ENCODE measurements around the gene MIGA2. TPM values are rescaled to one million over a fixed set of nuclear protein-coding genes. Genes with fewer than 3 reads are reported as not detected.

Gene MIGA2
- total RNA-seq, 4 donors from 2014 or later, result 16.2 to 38.3 (median 24.6) TPM

GRCh38 chr9:129094387-129095169, 58.2 kb downstream of the MIGA2 start:
- H3K9me3 ChIP-seq, result no peaks in the 10 kb centered on the region
- H3K36me3 ChIP-seq, result peaks cover 0 to 61% of the 10 kb centered on the region in 2 donors
- no peak overlapping the region for H3K27ac ChIP-seq
- no peak overlapping the region for H3K4me3 ChIP-seq
- TF ChIP-seq EP300 (IDR thresholded peaks at IDR 0.05) (no peak), POLR2A (IDR thresholded peaks at IDR 0.05) (no peak), POLR2AphosphoS5 (IDR thresholded peaks at IDR 0.05) (no peak)
- no peaks in the 10 kb centered on the region for H3K4me1 ChIP-seq
- WGBS, 2 donors (ENCODE audit: low coverage in 1 of 2), result 89% methylated on average over 3 of the region's 13 CpGs; no CpG with 5 or more reads in 1 of the 2 donors
- no peak for ATAC-seq
- no peaks in the 10 kb centered on the region for H3K27me3 ChIP-seq

- Histone ChIP-seq H3K27me3 (no peaks in the 10 kb centered on the region), H3K27ac (no peak overlapping the region), H3K4me3 (no peak overlapping the region), H3K9me3 (no peaks in the 10 kb centered on the region), H3K4me1 (no peaks in the 10 kb centered on the region), H3K36me3 (peaks cover 0 to 61% of the 10 kb centered on the region in 2 donors)
- no CpG with 5 or more reads among the region's 21 CpGs for WGBS, 2 donors (ENCODE audit: low coverage in 1 of 2)
- ATAC-seq, result no peak
- TF ChIP-seq EP300 (IDR thresholded peaks at IDR 0.05) (no peak), POLR2AphosphoS5 (IDR thresholded peaks at IDR 0.05) (no peak), CTCF (IDR thresholded peaks at IDR 0.05) (no peak), POLR2A (IDR thresholded peaks at IDR 0.05) (no peak)
Measured at GRCh38 chr9:129095170-129095667, 58.8 kb downstream of the MIGA2 start.

GRCh38 chr9:129095908-129096307, 59.5 kb downstream of the MIGA2 start:
- Histone ChIP-seq H3K9me3 (no peaks in the 10 kb centered on the region), H3K27me3 (no peaks in the 10 kb centered on the region), H3K4me3 (no peak overlapping the region), H3K27ac (no peak overlapping the region), H3K36me3 (peaks cover 0 to 63% of the 10 kb centered on the region in 2 donors), H3K4me1 (no peaks in the 10 kb centered on the region)
- no peak for ATAC-seq
- no peak for TF ChIP-seq POLR2A (IDR thresholded peaks at IDR 0.05)
- TF ChIP-seq EP300 (IDR thresholded peaks at IDR 0.05), result no peak
- TF ChIP-seq CTCF (IDR thresholded peaks at IDR 0.05), result no peak
- TF ChIP-seq POLR2AphosphoS5 (IDR thresholded peaks at IDR 0.05), result no peak
- WGBS, 2 donors (ENCODE audit: low coverage in 1 of 2), result no CpG with 5 or more reads among the region's 12 CpGs

GRCh38 chr9:129097671-129098306, 61.4 kb downstream of the MIGA2 start:
- TF ChIP-seq POLR2A (IDR thresholded peaks at IDR 0.05), result no peak
- TF ChIP-seq CTCF (IDR thresholded peaks at IDR 0.05), result no peak
- no peak for TF ChIP-seq EP300 (IDR thresholded peaks at IDR 0.05)
- no peak for TF ChIP-seq POLR2AphosphoS5 (IDR thresholded peaks at IDR 0.05)
- WGBS, 2 donors (ENCODE audit: low coverage in 1 of 2), result 76 to 88% methylated on average over 3 of the region's 16 CpGs
- no peaks in the 10 kb centered on the region for H3K4me1 ChIP-seq
- no peaks in the 10 kb centered on the region for H3K9me3 ChIP-seq
- no peak overlapping the region for H3K27ac ChIP-seq
- H3K36me3 ChIP-seq, result peaks cover 0 to 82% of the 10 kb centered on the region in 2 donors
- no peak for ATAC-seq
- H3K27me3 ChIP-seq, result no peaks in the 10 kb centered on the region
- H3K4me3 ChIP-seq, result no peak overlapping the region

- peaks cover 0 to 84% of the 10 kb centered on the region in 2 donors for H3K36me3 ChIP-seq
- ATAC-seq, result no peak
- H3K9me3 ChIP-seq, result no peaks in the 10 kb centered on the region
- H3K4me1 ChIP-seq, result no peaks in the 10 kb centered on the region
- H3K27me3 ChIP-seq, result no peaks in the 10 kb centered on the region
- H3K4me3 ChIP-seq, result no peak overlapping the region
- H3K27ac ChIP-seq, result no peak overlapping the region
- TF ChIP-seq POLR2AphosphoS5 (IDR thresholded peaks at IDR 0.05) (no peak), POLR2A (IDR thresholded peaks at IDR 0.05) (no peak), CTCF (IDR thresholded peaks at IDR 0.05) (no peak), EP300 (IDR thresholded peaks at IDR 0.05) (no peak)
- 80% methylated on average over 1 of the region's 11 CpGs; no CpG with 5 or more reads in 1 of the 2 donors for WGBS, 2 donors (ENCODE audit: low coverage in 1 of 2)
Measured at GRCh38 chr9:129098328-129098727, 61.9 kb downstream of the MIGA2 start.
